ENCODE measurements around the gene NEGR1. TPM values are rescaled to one million over a fixed set of nuclear protein-coding genes. Genes with fewer than 3 reads are reported as not detected.

NEGR1 gene
- total RNA-seq, 1 donor from 2014 or later = 0.26 TPM

GRCh38 chr1:72064196-72065075 lies 217.9 kb downstream of the NEGR1 start:
- H3K27me3 ChIP-seq (ENCODE audit: control insufficient read depth, insufficient read depth, low read length) = no peaks in the 10 kb centered on the region
- no peaks in the 10 kb centered on the region for H3K36me3 ChIP-seq (ENCODE audit: control insufficient read depth, insufficient read depth, low read length)
- no peak for DNase-seq (ENCODE audit: low read depth)
- TF ChIP-seq CTCF (IDR thresholded peaks at IDR 0.05; ENCODE audit: insufficient read depth, low read length, severe bottlenecking) = no peak
- no peak for FAIRE-seq
- H3K4me3 ChIP-seq (ENCODE audit: low read depth, low read length) = no peak overlapping the region

DNA sequence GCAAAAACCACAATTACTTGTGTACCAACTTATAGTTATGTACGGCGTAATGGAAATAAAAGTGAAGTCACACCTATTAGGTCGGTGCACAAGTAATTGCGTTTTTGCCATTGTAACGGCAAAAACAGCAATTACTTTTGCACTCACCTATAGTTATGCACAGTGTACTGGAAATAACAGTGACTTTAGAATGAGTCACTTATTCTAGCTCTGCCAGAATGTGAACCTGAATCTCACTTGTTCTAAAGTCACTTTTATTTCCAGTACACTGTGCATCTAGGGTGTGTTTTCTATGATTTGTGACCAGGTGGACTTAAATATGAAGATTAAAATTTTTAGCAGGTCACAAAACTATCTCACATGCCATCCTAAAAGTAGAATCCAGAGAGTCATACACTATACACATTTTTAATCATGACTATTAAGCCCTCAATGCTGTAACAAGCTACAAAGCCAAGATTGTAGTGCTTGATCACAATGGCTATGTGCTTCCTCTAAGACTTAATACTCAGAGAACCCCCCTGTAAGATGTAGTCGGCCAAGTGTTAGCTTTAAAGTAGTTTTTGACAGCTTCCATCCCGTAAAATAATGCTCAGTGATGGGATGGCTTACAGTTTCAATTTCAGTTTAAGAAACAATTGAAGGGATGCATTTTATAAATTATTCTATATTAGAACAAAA lies 218.8 kb downstream of the NEGR1 start:
- peak; percentile 65 for DNase-seq (ENCODE audit: low read depth)
- FAIRE-seq = no peak
- no peak for TF ChIP-seq CTCF (IDR thresholded peaks at IDR 0.05; ENCODE audit: insufficient read depth, low read length, severe bottlenecking)

GRCh38 chr1:72062584-72062983 lies 219.8 kb downstream of the NEGR1 start:
- no peak for TF ChIP-seq CTCF (IDR thresholded peaks at IDR 0.05; ENCODE audit: insufficient read depth, low read length, severe bottlenecking)
- peak; percentile 93 for DNase-seq (ENCODE audit: low read depth)
- no peaks in the 10 kb centered on the region for H3K27me3 ChIP-seq (ENCODE audit: control insufficient read depth, insufficient read depth, low read length)
- no peak for FAIRE-seq
- no peak overlapping the region for H3K4me3 ChIP-seq (ENCODE audit: low read depth, low read length)
- H3K36me3 ChIP-seq (ENCODE audit: control insufficient read depth, insufficient read depth, low read length) = no peaks in the 10 kb centered on the region

More for the DNA sequence above, 218.8 kb downstream of the NEGR1 start:
- H3K36me3 ChIP-seq (ENCODE audit: control insufficient read depth, insufficient read depth, low read length) = no peaks in the 10 kb centered on the region
- no peaks in the 10 kb centered on the region for H3K27me3 ChIP-seq (ENCODE audit: control insufficient read depth, insufficient read depth, low read length)
- no peak overlapping the region for H3K4me3 ChIP-seq (ENCODE audit: low read depth, low read length)

DNA sequence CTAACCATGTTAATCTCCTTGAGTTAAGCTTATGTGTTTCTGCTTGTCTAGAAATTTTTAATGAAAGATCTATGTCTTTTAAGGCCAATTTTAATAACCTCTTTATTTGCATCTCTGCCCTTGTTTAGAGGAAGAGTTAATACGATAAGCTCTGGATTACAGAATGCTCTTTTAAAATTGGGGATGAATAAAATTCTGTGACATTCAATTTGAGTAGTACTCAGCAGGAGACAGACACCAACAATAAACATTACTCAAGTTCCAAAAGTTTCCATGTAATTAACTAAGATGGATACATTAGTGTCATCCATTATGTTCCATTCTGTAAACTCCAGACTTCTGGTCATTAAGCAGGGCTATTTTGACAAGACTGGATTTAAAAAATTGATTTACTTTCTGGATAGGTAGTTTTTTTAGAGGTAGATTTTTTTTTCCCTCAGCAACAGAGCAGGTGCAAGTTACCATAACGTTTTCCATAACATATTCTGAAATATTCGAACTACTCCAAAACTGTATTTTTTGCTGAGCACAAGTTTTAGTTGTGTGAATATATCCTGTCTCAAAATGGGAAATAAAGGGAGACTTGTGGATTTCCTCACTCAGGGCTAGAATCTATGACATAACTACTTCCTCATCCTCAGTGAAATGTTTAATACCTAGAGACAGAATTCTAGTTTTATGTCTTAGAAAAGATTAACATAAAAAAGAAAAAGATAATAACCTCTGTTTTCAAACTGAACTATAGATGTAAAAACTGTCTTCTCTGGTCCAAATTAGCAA lies 221.7 kb downstream of the NEGR1 start:
- TF ChIP-seq CTCF (IDR thresholded peaks at IDR 0.05; ENCODE audit: insufficient read depth, low read length, severe bottlenecking) = no peak
- DNase-seq (ENCODE audit: low read depth) (no peak), FAIRE-seq (no peak)
- Histone ChIP-seq H3K27me3 (ENCODE audit: control insufficient read depth, insufficient read depth, low read length) (no peaks in the 10 kb centered on the region), H3K36me3 (ENCODE audit: control insufficient read depth, insufficient read depth, low read length) (no peaks in the 10 kb centered on the region), H3K4me3 (ENCODE audit: low read depth, low read length) (no peak overlapping the region)

DNA sequence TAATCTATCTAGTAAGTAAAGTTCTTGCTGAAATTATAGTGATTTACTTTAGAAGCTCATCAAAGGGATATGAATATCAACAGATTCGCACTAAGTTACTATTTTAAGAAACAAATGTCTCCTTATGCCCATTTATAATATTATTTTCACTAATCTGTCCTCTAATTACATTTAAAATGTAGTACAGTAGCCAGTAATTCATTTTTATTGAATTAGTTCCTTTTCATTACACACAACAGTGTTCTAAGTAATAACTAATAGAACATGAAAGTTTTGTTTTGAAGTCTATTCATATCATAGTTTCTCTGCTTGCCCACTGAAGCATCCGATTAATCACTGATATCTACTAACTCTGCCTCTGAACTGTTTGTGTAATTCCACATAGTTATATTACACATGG lies 225.8 kb downstream of the NEGR1 start:
- FAIRE-seq = no peak

More for the DNA sequence above, 225.8 kb downstream of the NEGR1 start:
- DNase-seq (ENCODE audit: low read depth) = no peak
- H3K27me3 ChIP-seq (ENCODE audit: control insufficient read depth, insufficient read depth, low read length) = no peaks in the 10 kb centered on the region
- no peak overlapping the region for H3K4me3 ChIP-seq (ENCODE audit: low read depth, low read length)
- TF ChIP-seq CTCF (IDR thresholded peaks at IDR 0.05; ENCODE audit: insufficient read depth, low read length, severe bottlenecking) = no peak
- no peaks in the 10 kb centered on the region for H3K36me3 ChIP-seq (ENCODE audit: control insufficient read depth, insufficient read depth, low read length)
